K562 (cell line): ENCODE results near the gene SLC22A1. TPM values are rescaled to one million over a fixed set of nuclear protein-coding genes. Genes with fewer than 3 reads are reported as not detected.

ENCODE experiments used
- ATAC-seq: fragments of 200-7000 bp; cut with Tn5 transposase; 3 replicates; pipeline ENCODE4 v1.9.1; 2020; ENCODE audit warnings: moderate library complexity
- BruUV-seq: library from RNA; stranded (reverse); fragments of 400-500 nt; replicated peaks from 2 replicates; lab custom pipeline; 2021; lab: Mats Ljungman, UMichigan
- CTCF ChIA-PET: fragments of 300-600 bp; formaldehyde crosslinking; extraction: SDS; loops from one replicate; lab custom pipeline; 2021; ENCODE audit warnings: low intra/inter-chr PET ratio; lab: Yijun Ruan, JAX
- POLR2A ChIA-PET: fragments of 300-600, 350-650 bp; sonication (Branson Sonifier 250); formaldehyde crosslinking; extraction: SDS; loops from one replicate; lab custom pipeline; 2021; ENCODE audit warnings: antibody characterized with exemption, inconsistent platforms; lab: Yijun Ruan, JAX
- DNase-seq, 4 experiments: peaks; one replicate each; pipeline versions ENCODE4 v3.0.0 to v3.0.0-alpha.2; 2011 to 2018; ENCODE audit warnings: low spot score in 3 of 4, mixed read lengths in 3 of 4; ENCODE audit errors: extremely low read depth in 1 of 4
- FAIRE-seq: peaks from 2 replicates; lab custom pipeline; 2011; peaks lifted over from hg19 to GRCh38; lab: Jason Lieb, UNC
- H2AFZ ChIP-seq: 2 replicates; pipeline ENCODE4 v1.6.0; 2011; ENCODE audit warnings: low read depth, low read length, control low read depth, inconsistent platforms
- H3K27ac ChIP-seq: fragments of 200-600 bp; 3 replicates; pipeline ENCODE4 v1.8.0; 2011; ENCODE audit warnings: low read depth, mild to moderate bottlenecking, control low read depth, inconsistent platforms, low read length, moderate library complexity, mixed read lengths; ENCODE audit errors: extremely low read depth
- H3K27me3 ChIP-seq, 2 experiments: fragments of 300-600 bp in 1 of 2; 2 replicates in 1 of 2; 3 replicates in 1 of 2; pipeline versions ENCODE4 v1.6.0 to v1.8.0; 2011; ENCODE audit warnings: inconsistent platforms in 2 of 2, low read length in 2 of 2, mild to moderate bottlenecking in 1 of 2, mixed read lengths in 1 of 2, moderate library complexity in 1 of 2; ENCODE audit not compliant: control insufficient read depth in 2 of 2, insufficient read depth in 2 of 2
- H3K36me3 ChIP-seq: fragments of 300-600 bp; 3 replicates; pipeline ENCODE4 v1.8.0; 2011; ENCODE audit warnings: mild to moderate bottlenecking, low read length, inconsistent platforms; ENCODE audit not compliant: control insufficient read depth, insufficient read depth
- H3K4me1 ChIP-seq, 2 experiments: fragments of 200-600 bp in 1 of 2; replicated peaks in 1 of 2; 2 replicates in 1 of 2; 3 replicates in 1 of 2; pipeline versions ENCODE4 v1.5.1 to v1.8.0; 2011; ENCODE audit warnings: inconsistent platforms in 2 of 2, low read length in 2 of 2, mild to moderate bottlenecking in 1 of 2, mixed read lengths in 1 of 2, moderate library complexity in 1 of 2; ENCODE audit not compliant: control insufficient read depth in 2 of 2, insufficient read depth in 2 of 2
- H3K4me2 ChIP-seq: 2 replicates; pipeline ENCODE4 v1.6.1; 2011; ENCODE audit warnings: low read length, control low read depth, inconsistent platforms, mixed read lengths; ENCODE audit not compliant: insufficient read depth
- H3K4me3 ChIP-seq: fragments of 200-600 bp; sonication (generic), shearing (Covaris generic); 2 replicates; pipeline ENCODE4 v1.5.1; 2016; ENCODE audit warnings: control low read depth, inconsistent platforms
- H3K79me2 ChIP-seq: fragments of 200-600 bp; 3 replicates; pipeline ENCODE4 v1.8.0; 2011; ENCODE audit warnings: low read length, inconsistent platforms; ENCODE audit not compliant: control insufficient read depth, insufficient read depth
- H3K9ac ChIP-seq, 2 experiments: 2 replicates each; pipeline versions ENCODE4 v1.6.0 to v1.6.1; 2011; ENCODE audit warnings: low read depth in 2 of 2, low read length in 2 of 2, control low read depth in 1 of 2, inconsistent platforms in 1 of 2, mild to moderate bottlenecking in 1 of 2, mixed read lengths in 1 of 2; ENCODE audit not compliant: insufficient read depth in 1 of 2
- H3K9me1 ChIP-seq: one replicate; pipeline ENCODE4 v1.6.0; 2011; ENCODE audit warnings: inconsistent platforms, mild to moderate bottlenecking, low read length, moderate library complexity; ENCODE audit not compliant: control insufficient read depth, insufficient read depth
- H3K9me3 ChIP-seq: replicated peaks from 2 replicates; pipeline ENCODE4 v1.5.1; 2011; ENCODE audit warnings: low read depth, low read length, inconsistent platforms; ENCODE audit not compliant: control insufficient read depth, insufficient read depth
- H4K20me1 ChIP-seq: replicated peaks from 2 replicates; pipeline ENCODE4 v1.6.1; 2011; ENCODE audit warnings: low read length, inconsistent platforms, mixed read lengths; ENCODE audit not compliant: control insufficient read depth, insufficient read depth
- IRF9 ChIP-seq: fragments of 450-650 bp; IDR thresholded peaks from 2 replicates; pipeline ENCODE4 v1.6.1; 2016; ENCODE audit warnings: missing biosample characterization, missing genetic modification characterization
- PKNOX1 ChIP-seq: fragments of 450-650 bp; IDR thresholded peaks from 2 replicates; pipeline ENCODE4 v1.6.1; 2016
- TOE1 ChIP-seq, 2 experiments: fragments of 450-650 bp in 1 of 2; sonication (generic) in 1 of 2; formaldehyde crosslinking in 1 of 2; IDR thresholded peaks; 2 replicates each; pipeline versions ENCODE4 v1.7.1 to v1.8.0; 2016 to 2022; ENCODE audit warnings: borderline replicate concordance in 2 of 2, mild to moderate bottlenecking in 2 of 2, antibody characterized with exemption in 1 of 2, inconsistent platforms in 1 of 2, low read depth in 1 of 2, missing genetic modification reagents in 1 of 2, moderate library complexity in 1 of 2
- ZFP1 ChIP-seq: fragments of 450-650 bp; formaldehyde crosslinking; IDR thresholded peaks from 2 replicates; pipeline ENCODE4 v1.4.0; 2020; ENCODE audit warnings: mild to moderate bottlenecking, mixed read lengths
- WGBS: fragments of 100-300 bp; shearing (Covaris generic); methylation state at CpG from one replicate; pipeline ENCODE4 v1.1.6; 2016; ENCODE audit warnings: low coverage, mixed read lengths; ENCODE audit not compliant: insufficient coverage; ENCODE audit errors: missing lambda C conversion rate; 5-methylcytosine and 5-hydroxymethylcytosine counted together
- in situ Hi-C: fragments of 300-500 bp; cut with MboI; formaldehyde crosslinking; loops from 4 replicates; pipeline ENCODE4 v1.15.0; 2018; ENCODE audit warnings: inconsistent platforms, mixed read lengths
- intact Hi-C: fragments of 100-400 bp; cut with micrococcal nuclease; formaldehyde crosslinking; loops from 2 replicates; pipeline ENCODE4 v1.14.2; 2022
- polyA plus RNA-seq, 8 experiments: library from polyadenylated mRNA; depleted of rRNA in 4 of 8; stranded (reverse) in 5 of 8; unstranded in 3 of 8; fragments of >200 nt; fragmentation: Nextera tagmentation in 2 of 8; fragmentation: Illumina TruSeq in 1 of 8; extraction: Ambion mirVana in 2 of 8; extraction: Trizol in 1 of 8; gene quantifications; 2 replicates each; pipeline versions ENCODE4 v1.2.1 to v1.2.3, GENCODE V29; 2011 to 2014; ENCODE audit warnings: inconsistent platforms in 1 of 8, missing spikeins in 1 of 8
- total RNA-seq, 7 experiments: library from RNA; depleted of rRNA in 6 of 7; stranded (reverse); fragments of >200 nt in 6 of 7; fragmentation: Illumina TruSeq in 2 of 7; extraction: Trizol in 2 of 7; gene quantifications; 2 replicates each; pipeline versions ENCODE4 v1.2.1 to v1.2.3, GENCODE V29; 2011 to 2021; ENCODE audit warnings: low replicate concordance in 1 of 7

The SLC22A1 gene
- total and polyA plus RNA-seq, 9 of the 15 experiments (the other 6 are each of a cell fraction or from before 2014, with no cell fraction given), result 0.11 to 0.60 (median 0.26) TPM; not detected in 4

GRCh38 chr6:160190973-160191372 is 69.4 kb downstream of the SLC22A1 start (continued):
- TF ChIP-seq IRF9 (tag), result no peak
- no peak for TF ChIP-seq TOE1 (IDR thresholded peaks at IDR 0.05; ENCODE audit: borderline replicate concordance)
- no peak for TF ChIP-seq TOE1 (CRISPR knock-in tag; IDR thresholded peaks at IDR 0.05; ENCODE audit: borderline replicate concordance, low read depth)

- H3K27ac ChIP-seq, result no peak overlapping the region
- no peak for DNase-seq
- H3K79me2 ChIP-seq, result no peaks in the 10 kb centered on the region
- TF ChIP-seq ZFP1 (CRISPR knock-in tag) (peak; percentile 64; the same call in 1 of the 2 replicates), PKNOX1 (no peak)
- H3K9me1 ChIP-seq, result no peaks in the 10 kb centered on the region
- POLR2A ChIA-PET, result interaction anchor here (0.6 kb wide), 1 partner anchor 589 kb away, joined by 3 read pairs; no protein-coding TSS in a partner anchor
- H3K9me3 ChIP-seq, result no peaks in the 10 kb centered on the region
- ATAC-seq, result no peak
- CTCF ChIA-PET, result no interaction called here
- no peak overlapping the region for H3K4me3 ChIP-seq
- no TSS peak for BruUV-seq
- H3K36me3 ChIP-seq, result no peaks in the 10 kb centered on the region
- no peak overlapping the region for H3K9ac ChIP-seq
- H4K20me1 ChIP-seq, result no peaks in the 10 kb centered on the region
- intact Hi-C loops, result no loop called here
- 0% methylated on average over 1 of the region's 1 CpG for WGBS
- H3K4me2 ChIP-seq, result no peak overlapping the region
- H2AFZ ChIP-seq, result no peak overlapping the region
- no peaks in the 10 kb centered on the region for H3K4me1 ChIP-seq
- H3K27me3 ChIP-seq, result no peaks in the 10 kb centered on the region
- in situ Hi-C loops, result no loop called here
- FAIRE-seq, result no peak
Measured at GRCh38 chr6:160192840-160193239, 71.2 kb downstream of the SLC22A1 start.
